Measurements from ENCODE around the gene DRGX.

- TF ChIP-seq POLR2A (IDR thresholded peaks at IDR 0.05) (no peak), CTCF (IDR thresholded peaks at IDR 0.05) (no peak)
Measured at GRCh38 chr10:49407151-49407550, 11.3 kb upstream of the DRGX start.
